WERI-Rb-1 (cell line): ENCODE results near the gene ARHGAP10.
"Not testable (repeated sequence)": the region's sequence is repeated elsewhere in the genome, so short reads cannot be mapped to it uniquely, and the experiment has no call there.

Source experiments
- DNase-seq: peaks from one replicate; pipeline ENCODE4 v3.0.0-alpha.2; 2020
- H3K27ac ChIP-seq: fragments of 250-450 bp; sonication (Bioruptor Pico); 2 replicates; pipeline ENCODE4 v1.5.1; 2020; ENCODE audit warnings: mild to moderate bottlenecking, moderate library complexity
- H3K27me3 ChIP-seq: fragments of 250-450 bp; sonication (Bioruptor Pico); 2 replicates; pipeline ENCODE4 v1.5.1; 2021; ENCODE audit warnings: mild to moderate bottlenecking, low read depth, moderate library complexity; ENCODE audit not compliant: insufficient read depth, severe bottlenecking
- H3K36me3 ChIP-seq: fragments of 250-450 bp; sonication (Bioruptor Pico); 2 replicates; pipeline ENCODE4 v1.5.1; 2020; ENCODE audit warnings: mild to moderate bottlenecking, moderate library complexity
- H3K4me3 ChIP-seq: 2 replicates; pipeline ENCODE4 v1.5.1; 2011; ENCODE audit warnings: low read depth, mild to moderate bottlenecking, control low read depth, low read length
- H3K9me3 ChIP-seq: fragments of 250-450 bp; sonication (Bioruptor Pico); 2 replicates; pipeline ENCODE4 v1.5.1; 2021; ENCODE audit warnings: mild to moderate bottlenecking, moderate library complexity; ENCODE audit not compliant: severe bottlenecking
- TF ChIP-seq, protein P1 (sequence below): IDR thresholded peaks from 2 replicates; pipeline ENCODE4 v1.5.1; 2011; ENCODE audit warnings: low read depth, mild to moderate bottlenecking, control low read depth, inconsistent platforms, low read length

The ARHGAP10 gene

GRCh38 chr4:147991543-147992283 lies 259.8 kb downstream of the ARHGAP10 start:
- no peak overlapping the region for H3K27ac ChIP-seq
- H3K27me3 ChIP-seq = no peaks in the 10 kb centered on the region
- no peak for DNase-seq
- H3K9me3 ChIP-seq = no peaks in the 10 kb centered on the region
- TF ChIP-seq, protein P1, sequence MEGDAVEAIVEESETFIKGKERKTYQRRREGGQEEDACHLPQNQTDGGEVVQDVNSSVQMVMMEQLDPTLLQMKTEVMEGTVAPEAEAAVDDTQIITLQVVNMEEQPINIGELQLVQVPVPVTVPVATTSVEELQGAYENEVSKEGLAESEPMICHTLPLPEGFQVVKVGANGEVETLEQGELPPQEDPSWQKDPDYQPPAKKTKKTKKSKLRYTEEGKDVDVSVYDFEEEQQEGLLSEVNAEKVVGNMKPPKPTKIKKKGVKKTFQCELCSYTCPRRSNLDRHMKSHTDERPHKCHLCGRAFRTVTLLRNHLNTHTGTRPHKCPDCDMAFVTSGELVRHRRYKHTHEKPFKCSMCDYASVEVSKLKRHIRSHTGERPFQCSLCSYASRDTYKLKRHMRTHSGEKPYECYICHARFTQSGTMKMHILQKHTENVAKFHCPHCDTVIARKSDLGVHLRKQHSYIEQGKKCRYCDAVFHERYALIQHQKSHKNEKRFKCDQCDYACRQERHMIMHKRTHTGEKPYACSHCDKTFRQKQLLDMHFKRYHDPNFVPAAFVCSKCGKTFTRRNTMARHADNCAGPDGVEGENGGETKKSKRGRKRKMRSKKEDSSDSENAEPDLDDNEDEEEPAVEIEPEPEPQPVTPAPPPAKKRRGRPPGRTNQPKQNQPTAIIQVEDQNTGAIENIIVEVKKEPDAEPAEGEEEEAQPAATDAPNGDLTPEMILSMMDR = no peak
- H3K36me3 ChIP-seq = no peaks in the 10 kb centered on the region
- H3K4me3 ChIP-seq = no peak overlapping the region

DNA sequence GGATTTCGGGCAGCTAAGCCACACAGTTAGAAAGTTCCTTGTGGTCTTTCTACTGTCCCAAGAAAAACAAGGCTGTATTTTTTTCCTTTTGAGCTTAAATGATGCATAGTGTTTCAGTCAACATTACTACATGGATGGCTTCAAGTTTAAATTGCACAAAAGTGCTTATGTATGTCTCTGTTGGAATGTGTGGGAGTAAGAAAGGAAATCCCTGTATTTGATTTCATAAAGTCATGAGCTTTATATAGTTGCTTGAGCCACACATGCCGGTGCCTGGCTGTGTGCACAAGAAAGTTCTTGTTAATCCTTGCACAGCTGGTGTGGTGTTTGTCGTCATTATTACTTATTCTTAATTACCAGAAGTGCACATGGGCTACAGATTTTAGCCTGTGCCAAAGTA lies 262.2 kb downstream of the ARHGAP10 start:
- TF ChIP-seq, protein P1 = no peak
- Histone ChIP-seq H3K36me3 (no peaks in the 10 kb centered on the region), H3K4me3 (no peak overlapping the region), H3K27ac (peak overlapping the region; percentile 16), H3K9me3 (no peaks in the 10 kb centered on the region), H3K27me3 (no peaks in the 10 kb centered on the region)
- peak; percentile 76 for DNase-seq

DNA sequence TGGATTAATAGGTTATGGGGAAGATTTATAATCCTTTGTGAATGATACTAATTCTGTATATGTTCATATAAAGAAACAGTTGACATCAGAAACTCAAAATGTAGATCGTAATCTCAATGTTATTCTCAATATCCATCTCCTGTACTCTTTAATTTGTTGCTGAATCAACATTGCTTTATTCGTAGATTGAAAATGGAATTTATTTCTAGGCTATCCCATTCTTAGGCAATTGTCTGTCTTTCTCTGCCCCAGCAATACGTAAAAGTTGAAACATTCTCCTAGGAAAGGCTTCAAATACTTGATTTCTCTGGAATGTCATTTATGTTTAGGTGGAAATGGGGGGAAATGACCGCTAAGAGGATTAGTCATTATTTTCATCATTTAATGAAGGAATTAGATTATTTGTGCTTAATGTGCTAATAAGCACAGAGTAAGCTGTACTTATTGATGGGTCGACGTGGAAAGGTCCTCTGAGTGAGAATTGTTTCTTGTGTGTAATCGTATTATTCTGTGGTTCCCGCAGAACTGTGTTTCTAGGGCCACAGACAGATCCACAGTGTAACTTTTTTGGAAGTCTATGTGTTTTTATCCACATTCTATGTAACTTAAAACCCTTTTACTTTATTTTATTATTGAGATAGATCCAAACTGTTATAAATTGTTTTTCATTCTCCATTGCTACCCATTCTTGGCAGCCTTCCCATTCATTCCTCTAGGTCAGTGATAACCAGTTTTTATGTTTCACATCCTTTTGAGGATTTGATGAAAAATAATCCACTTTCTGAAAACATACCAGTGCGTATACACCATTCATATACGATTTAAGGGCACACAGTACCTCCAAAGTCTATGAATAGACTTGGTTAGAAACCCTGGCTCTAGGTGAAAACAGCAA lies 262.9 kb downstream of the ARHGAP10 start:
- DNase-seq = no peak
- TF ChIP-seq, protein P1 = no peak
- peak overlapping the region; percentile 53 for H3K27ac ChIP-seq
- no peak overlapping the region for H3K4me3 ChIP-seq
- no peaks in the 10 kb centered on the region for H3K36me3 ChIP-seq
- no peaks in the 10 kb centered on the region for H3K27me3 ChIP-seq
- H3K9me3 ChIP-seq = no peaks in the 10 kb centered on the region

DNA sequence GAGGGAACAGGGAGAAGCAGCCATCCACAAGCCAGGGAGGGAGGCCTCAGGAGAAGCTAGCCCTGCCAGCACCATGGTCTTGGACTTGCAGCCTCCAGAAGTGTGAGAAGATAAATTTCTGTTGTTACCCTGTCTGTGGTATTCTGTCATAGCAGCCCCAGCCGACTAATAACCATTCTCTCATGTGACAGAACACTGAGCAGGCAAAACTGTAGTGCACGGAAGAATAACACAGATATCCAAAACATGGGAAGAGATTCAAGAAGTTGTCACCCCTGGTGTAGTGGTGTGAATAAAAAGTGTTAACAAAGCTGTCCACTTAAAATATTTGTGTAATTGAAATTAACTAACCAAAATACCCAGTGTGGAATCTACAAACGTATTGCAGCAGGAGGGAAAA lies 265.0 kb downstream of the ARHGAP10 start:
- Histone ChIP-seq H3K36me3 (no peaks in the 10 kb centered on the region), H3K9me3 (peaks cover 8% of the 10 kb centered on the region), H3K27ac (no peak overlapping the region), H3K4me3 (no peak overlapping the region), H3K27me3 (no peaks in the 10 kb centered on the region)
- no peak for DNase-seq
- TF ChIP-seq, protein P1 = no peak

DNA sequence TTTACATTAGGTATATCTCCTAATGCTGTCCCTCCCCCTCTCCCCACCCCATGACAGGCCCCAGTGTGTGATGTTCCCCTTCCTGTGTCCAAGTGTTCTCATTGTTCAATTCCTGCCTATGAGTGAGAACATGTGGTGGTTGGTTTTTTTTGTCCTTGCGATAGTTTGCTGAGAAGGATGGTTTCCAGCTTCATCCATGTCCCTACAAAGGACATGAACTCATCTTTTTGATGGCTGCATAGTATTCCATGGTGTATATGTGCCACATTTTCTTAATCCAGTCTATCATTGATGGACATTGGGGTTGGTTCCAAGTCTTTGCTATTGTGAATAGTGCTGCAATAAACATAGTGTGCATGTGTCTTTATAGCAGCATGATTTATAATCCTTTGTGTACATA lies 268.1 kb downstream of the ARHGAP10 start:
- not testable (repeated sequence) for H3K4me3 ChIP-seq

GRCh38 chr4:148004228-148004857 lies 272.5 kb downstream of the ARHGAP10 start:
- TF ChIP-seq, protein P1 = no peak
- H3K9me3 ChIP-seq = peaks cover 8% of the 10 kb centered on the region
- H3K27ac ChIP-seq = no peak overlapping the region
- H3K36me3 ChIP-seq = no peaks in the 10 kb centered on the region
- no peaks in the 10 kb centered on the region for H3K27me3 ChIP-seq
- H3K4me3 ChIP-seq = no peak overlapping the region
- DNase-seq = no peak

More for the DNA sequence above, 268.1 kb downstream of the ARHGAP10 start:
- H3K9me3 ChIP-seq, H3K36me3 ChIP-seq, H3K27ac ChIP-seq, DNase-seq, H3K27me3 ChIP-seq: not testable (repeated sequence)
